OCI-LY7 (cell line): ENCODE results near the gene EHD2.

Source experiments
- EZH2phosphoT487 ChIP-seq: fragments of 200-600 bp; sonication (generic); IDR thresholded peaks from 2 replicates; pipeline ENCODE4 v1.6.1; 2018; ENCODE audit warnings: low read depth, borderline replicate concordance, mild to moderate bottlenecking, mixed run types, antibody characterized with exemption, low read length, moderate library complexity, mixed read lengths
- TF ChIP-seq, protein P1 (sequence below): fragments of 200-600 bp; sonication (generic); conservative IDR thresholded peaks from 2 replicates; pipeline ENCODE4 v1.5.1; 2014; ENCODE audit warnings: mild to moderate bottlenecking, antibody characterized with exemption, low read length, moderate library complexity, mixed read lengths

DNA sequence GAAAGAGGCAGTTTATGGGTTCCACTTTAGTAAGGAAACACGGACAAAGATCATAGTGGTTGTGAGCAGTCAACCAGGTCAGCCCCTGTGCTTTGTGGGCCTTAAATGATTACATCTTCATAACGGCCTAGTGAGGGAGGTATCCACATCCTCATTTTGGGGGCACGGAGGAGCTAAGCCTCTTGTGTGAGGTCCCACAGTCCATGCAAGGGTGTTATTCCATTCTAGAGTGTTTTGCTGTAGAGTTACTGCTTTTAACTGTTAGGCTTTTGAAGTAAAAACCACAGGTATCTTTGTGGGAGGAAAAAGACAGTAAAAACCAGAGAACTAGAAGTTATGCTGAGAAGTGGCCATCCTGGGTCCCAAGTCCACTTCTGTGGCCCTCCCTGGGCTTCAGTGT is 36.1 kb downstream of the EHD2 start:
- TF ChIP-seq, protein P1, sequence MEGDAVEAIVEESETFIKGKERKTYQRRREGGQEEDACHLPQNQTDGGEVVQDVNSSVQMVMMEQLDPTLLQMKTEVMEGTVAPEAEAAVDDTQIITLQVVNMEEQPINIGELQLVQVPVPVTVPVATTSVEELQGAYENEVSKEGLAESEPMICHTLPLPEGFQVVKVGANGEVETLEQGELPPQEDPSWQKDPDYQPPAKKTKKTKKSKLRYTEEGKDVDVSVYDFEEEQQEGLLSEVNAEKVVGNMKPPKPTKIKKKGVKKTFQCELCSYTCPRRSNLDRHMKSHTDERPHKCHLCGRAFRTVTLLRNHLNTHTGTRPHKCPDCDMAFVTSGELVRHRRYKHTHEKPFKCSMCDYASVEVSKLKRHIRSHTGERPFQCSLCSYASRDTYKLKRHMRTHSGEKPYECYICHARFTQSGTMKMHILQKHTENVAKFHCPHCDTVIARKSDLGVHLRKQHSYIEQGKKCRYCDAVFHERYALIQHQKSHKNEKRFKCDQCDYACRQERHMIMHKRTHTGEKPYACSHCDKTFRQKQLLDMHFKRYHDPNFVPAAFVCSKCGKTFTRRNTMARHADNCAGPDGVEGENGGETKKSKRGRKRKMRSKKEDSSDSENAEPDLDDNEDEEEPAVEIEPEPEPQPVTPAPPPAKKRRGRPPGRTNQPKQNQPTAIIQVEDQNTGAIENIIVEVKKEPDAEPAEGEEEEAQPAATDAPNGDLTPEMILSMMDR, result no peak
- no peak for TF ChIP-seq EZH2phosphoT487
